HG02970 (cell line): ENCODE measurements around the gene AXIN1.
"Not testable (repeated sequence)": the region's sequence is repeated elsewhere in the genome, so short reads cannot be mapped to it uniquely, and the experiment has no call there.

Source experiments
- ATAC-seq: cut with Tn5 transposase; IDR thresholded peaks from one replicate; pipeline ENCODE4 v1.9.1; 2021; ENCODE audit warnings: mild to moderate bottlenecking, moderate library complexity, moderate number of reproducible peaks; ENCODE audit not compliant: unreplicated experiment, low FRiP score

Gene AXIN1

DNA sequence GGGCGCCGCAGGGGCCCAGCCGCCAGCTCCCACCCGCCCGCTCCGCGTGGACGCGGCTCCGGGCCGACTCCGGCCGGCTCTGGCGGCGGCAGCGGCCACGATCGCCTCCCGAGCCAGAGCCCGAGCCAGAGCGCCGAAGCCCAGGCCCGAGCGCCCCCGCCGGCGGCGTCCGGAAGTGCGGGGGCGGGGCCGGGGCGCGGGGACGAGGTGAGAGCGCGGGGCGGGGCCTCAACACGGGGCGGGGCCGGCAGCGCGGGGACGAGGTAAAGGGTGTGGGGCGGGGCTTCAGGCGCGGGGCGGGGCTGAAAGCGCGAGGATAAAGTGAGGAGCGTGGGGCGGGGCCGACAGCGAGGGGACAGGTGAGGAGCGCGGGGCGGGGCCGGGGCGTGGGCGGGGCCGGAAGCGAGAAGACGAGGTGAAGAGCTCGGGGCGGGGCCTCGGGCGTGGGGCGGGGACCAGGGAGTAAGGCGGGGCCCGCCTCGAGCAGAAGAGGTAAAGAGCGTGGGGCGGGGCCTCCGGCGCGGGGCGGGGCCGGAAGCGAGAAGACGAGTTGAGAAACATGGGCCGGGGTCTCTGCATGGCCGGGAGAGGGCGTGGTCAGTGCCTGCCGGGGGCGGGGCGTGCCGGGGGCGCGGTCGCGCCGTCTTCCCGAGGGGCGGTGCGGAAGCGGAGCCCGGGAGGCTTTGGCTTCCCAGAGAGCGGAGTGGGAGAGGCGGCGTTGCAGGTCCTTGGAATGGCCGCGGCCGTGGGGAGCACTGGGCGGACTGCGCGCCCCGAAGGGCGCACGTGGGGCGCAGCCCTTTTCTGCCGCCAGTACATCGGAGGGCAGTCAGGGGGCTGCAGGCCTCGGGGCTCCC, at the start of gene AXIN1:
Gene AXIN1, minus strand, starts transcription at position 177 of the 857 bp plus-strand sequence. CDS start 5,698 bp downstream, outside the sequence.
- ATAC-seq = peak; percentile 61

DNA sequence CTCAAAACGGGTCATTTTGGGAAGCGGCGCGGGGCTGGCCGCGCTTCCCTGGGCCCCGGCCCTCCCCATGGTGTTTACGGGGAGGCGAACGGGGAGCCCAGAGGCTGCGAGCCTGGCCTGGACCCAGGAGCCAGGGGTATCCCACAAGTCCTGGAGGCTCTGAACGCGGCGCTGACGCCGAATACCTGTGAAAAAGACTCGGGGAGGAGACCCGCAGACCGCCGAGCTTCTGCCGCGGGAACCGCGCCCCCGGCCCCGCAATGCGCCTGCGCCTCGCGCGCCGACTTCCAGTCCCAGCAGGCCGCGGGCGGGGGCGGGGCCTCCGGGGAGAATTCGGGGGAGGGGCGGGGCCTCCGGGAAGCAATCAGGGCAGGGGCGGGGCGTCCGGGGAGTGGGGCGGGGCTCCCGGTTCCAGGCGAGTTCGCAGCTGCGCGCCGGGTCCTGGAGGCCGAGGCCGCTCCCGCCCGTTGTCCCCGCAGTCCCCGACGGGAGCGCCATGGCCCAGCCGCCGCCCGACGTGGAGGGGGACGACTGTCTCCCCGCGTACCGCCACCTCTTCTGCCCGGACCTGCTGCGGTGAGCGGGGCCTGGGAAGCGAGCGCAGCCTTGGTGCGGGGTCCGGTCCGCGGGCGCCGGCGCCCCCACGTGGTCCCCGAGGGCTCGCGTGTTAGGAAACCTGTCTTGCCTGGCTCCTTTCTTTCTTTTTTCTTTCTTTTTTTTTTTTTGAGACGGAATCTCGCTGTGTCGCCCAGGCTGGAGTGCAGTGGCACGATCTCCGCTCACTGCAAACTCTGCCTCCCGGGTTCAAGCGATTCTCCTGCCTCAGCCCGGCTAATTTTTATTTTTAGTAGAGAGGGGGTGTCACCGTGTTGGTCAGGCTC, 49.2 kb upstream of the AXIN1 start, which contains the start of gene DECR2:
Gene DECR2, plus strand, starts transcription at position 418 of the 881 bp plus-strand sequence. Its CDS starts 79 bp downstream, at position 497.
- peak; percentile 49 for ATAC-seq

- ATAC-seq = no peak
These were observed 47.6 kb upstream of the AXIN1 start for GRCh38 chr16:400061-400591.

GRCh38 chr16:399340-400019, 47.0 kb upstream of the AXIN1 start:
- no peak for ATAC-seq

DNA sequence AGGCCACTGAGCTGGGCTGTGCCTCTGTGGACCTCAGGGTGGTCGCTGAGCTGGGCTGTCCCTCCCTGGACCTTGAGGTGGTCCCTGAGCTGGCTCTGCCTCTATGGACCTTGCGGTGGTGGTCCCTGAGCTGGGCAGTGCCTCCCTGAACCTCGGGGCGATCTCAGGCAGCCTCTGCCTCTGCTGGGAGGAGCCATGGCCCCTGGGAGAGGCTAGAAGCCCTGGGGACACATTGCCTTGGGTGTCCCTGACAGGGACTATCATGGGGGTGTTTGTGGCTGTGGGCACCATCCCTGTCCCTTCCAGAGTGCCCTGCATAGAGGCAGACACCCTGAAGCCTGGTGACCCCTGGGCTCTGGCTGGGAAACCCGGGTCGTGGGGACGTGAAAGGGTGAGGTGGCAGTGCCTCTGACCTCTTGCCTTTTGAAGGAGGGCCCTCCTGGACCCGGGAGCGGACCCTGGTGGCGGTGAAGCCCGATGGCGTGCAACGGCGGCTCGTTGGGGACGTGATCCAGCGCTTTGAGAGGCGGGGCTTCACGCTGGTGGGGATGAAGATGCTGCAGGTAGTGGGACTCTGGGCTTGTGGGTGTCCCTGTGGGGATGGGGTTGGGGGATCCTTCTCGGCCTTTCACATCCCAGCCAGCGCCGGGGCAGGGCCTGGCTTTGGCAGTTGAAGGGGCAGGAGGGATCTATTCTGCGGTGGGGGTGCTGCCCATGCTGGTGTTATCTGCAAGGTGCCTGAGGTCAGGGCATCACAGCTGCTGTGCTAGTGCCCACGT, 46.2 kb upstream of the AXIN1 start:
- no peak for ATAC-seq

DNA sequence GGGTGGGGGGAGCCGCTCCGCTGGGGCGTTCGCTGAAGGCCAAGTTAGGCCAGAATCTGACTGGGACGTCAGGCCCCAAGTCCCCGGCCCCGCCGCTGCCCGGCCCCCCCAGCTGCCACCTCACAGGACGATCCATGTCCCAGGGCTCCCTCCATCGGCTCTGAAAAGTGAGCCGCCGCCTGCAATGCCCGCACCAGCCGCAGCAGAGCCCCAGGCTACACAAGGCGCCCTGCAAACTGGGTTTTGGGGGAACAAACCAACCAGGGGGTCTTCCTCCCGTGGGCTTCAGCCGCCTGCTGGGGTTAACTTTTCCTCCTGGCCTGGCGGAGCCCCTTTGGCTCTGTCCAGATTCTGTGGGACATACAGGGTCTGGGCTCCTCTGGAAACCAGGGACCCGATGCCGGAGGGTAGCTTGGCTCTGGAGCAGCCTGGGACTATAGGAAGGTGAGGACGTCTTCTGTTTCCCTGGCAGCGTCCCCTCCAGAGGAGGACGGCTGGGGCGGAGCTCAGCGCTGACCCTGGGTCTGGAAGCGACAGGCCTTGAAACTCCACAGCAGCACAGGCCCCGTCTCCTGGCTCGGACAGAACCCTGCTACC, 45.3 kb upstream of the AXIN1 start:
- ATAC-seq = no peak

DNA sequence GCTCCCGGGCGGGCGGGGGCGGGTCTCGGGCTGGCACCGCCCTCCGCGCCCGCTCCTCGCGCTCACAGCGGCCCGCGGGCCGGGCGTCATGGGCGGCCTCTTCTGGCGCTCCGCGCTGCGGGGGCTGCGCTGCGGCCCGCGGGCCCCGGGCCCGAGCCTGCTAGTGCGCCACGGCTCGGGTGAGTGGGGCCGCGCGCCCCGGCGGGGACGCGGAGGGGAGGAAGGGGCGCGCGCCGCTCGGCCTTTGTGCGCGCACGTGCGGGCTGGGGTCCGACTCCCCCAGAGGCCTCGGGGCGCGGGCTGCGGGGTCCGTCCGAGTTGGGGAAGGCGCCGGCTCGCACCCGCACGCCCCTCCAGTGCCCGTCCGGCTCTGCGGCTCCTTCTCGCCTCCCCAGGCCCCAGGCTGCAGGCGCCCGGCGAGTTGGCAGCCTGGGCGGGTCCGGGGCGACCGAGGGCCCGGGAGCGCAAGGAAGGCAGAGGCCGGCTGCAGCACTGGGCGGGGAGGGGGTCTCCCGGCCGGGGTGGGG, 44.7 kb upstream of the AXIN1 start, which contains the start of gene NME4:
Gene NME4, plus strand, starts transcription at position 65 of the 527 bp plus-strand sequence. Its CDS starts 24 bp downstream, at position 89.
- ATAC-seq = no peak

DNA sequence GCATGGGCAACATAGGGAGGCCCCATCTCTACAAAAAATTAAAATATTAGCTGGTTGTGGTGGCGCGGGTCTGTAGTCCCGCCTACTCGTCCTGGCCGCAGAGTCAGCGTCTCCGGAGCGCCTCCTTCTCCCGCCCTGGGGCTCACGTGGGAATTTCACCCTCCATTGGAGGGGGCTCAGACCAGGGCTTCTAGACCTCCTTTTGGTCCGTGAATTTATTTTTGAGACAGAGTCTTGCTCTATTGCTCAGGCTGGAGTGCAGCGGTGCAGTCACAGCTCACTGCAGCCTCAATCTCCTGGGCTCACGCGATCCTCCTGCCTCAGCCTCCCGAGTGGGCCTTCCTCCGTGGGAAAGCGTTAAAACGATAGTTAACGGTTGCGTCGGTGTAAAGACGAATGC, 44.1 kb upstream of the AXIN1 start:
- ATAC-seq = no peak

DNA sequence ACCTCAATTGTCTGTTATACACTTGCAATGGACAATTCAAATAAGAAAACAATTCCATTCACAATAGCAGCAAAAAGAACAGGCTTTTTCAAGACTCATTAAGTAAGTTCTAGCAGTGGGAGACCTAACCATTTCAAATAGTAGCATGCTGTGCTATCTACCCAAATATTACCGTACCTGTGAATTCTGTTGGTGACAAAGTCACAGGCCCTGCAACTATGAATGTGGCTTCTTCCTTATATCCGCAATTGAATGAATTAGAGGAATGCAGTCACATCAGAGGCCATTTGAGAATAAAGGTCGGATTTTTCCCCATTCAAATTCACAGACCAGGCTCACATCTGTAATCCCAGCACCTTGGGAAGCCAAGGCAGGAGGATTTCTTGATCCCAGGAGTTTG, 43.7 kb upstream of the AXIN1 start:
- no peak for ATAC-seq

DNA sequence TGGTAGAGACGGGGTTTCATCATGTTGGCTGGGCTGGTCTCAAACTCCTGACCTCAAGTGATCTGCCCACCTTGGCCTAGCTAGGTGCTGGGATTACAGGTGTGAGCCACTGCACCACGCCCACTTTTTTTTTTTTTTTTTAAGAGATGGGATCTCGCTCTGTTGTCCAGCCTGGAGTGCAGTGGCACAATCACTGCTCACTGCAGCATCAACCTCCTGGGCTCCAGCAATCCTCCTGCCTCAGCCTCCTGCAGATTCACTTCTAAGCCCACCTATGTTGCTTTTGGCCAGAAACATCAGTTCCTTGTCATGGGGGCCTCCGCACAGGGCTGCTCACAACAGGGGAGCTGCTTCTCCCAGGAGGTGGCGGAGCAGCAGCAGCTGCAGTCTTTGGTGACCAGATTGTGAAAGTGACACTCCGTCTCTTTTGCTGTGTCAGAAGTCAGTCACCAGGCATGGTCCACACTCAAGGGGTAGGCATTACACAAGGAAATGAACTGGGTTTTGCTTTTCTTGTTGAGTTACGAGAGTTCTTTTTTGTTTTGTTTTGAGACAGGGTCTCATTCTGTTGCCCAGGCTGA, 40.0 kb upstream of the AXIN1 start:
- no peak for ATAC-seq

- no peak for ATAC-seq
These were observed 39.4 kb upstream of the AXIN1 start for GRCh38 chr16:391885-392335.

- no peak for ATAC-seq
These were observed 36.8 kb upstream of the AXIN1 start for GRCh38 chr16:389352-389751.

GRCh38 chr16:387761-388666, 35.5 kb upstream of the AXIN1 start:
- ATAC-seq = not testable (repeated sequence)

DNA sequence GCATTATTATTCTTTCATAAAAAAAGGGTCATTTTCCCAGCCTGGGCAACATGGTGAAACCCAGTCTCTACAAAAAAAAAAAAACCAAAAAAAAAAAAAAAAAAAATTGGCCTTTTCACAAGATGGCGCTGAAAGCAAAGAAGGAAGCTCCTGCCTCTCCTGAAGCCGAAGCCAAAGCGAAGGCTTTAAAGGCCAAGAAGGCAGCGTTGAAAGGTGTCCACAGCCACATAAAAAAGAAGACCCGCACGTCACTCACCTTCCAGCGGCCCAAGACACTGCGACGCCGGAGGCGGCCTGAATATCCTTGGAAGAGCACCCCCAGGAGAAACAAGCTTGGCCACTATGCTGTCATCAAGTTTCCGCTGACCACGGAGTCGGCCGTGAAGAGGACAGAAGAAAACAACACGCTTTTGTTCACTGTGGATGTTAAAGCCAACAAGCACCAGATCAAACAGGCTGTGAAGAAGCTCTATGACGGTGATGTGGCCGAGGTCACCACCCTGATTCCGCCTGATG, 34.2 kb upstream of the AXIN1 start:
- ATAC-seq = no peak

- ATAC-seq = no peak
These were observed 31.0 kb upstream of the AXIN1 start for GRCh38 chr16:383326-384051.
